Stimulated activated CD4-positive, alpha-beta T cell treated with anti-CD3 and anti-CD28 coated beads, Interleukin-4, amount 100 ng/mL, for 24 hours (primary cell): ENCODE results near the gene SLC39A2.

Source experiments
- DNase-seq: peaks from one replicate; pipeline ENCODE4 v3.0.0-alpha.2; 2020

Gene SLC39A2

GRCh38 chr14:21050597-21050996 lies 51.5 kb downstream of the SLC39A2 start:
- DNase-seq, result no peak
